Heart left ventricle (tissue), 16 donors: ENCODE measurements around the gene LAMP5. TPM values are rescaled to one million over a fixed set of nuclear protein-coding genes. Genes with fewer than 3 reads are reported as not detected.

ENCODE experiments used
- ATAC-seq, 4 donors: fragments of 200-7000 bp; cut with Tn5 transposase; one replicate each; pipeline ENCODE4 v1.9.1; 2020 to 2022; ENCODE audit warnings: moderate library complexity in 4 of 4, mild to moderate bottlenecking in 3 of 4, moderate number of reproducible peaks in 1 of 4
- DNase-seq, 5 donors: peaks; one replicate each; pipeline ENCODE4 v3.0.0-alpha.2; 2020
- H3K27ac ChIP-seq, 12 donors: fragments of 200-600 bp; sonication (generic) in 4 of 12; one replicate each; pipeline versions ENCODE4 v1.5.0 to v1.8.0; 2016 to 2022; ENCODE audit warnings: mild to moderate bottlenecking in 2 of 12
- H3K27me3 ChIP-seq, 9 donors: fragments of 200-600 bp; sonication (generic) in 2 of 9; one replicate each; pipeline versions ENCODE4 v1.5.1 to v1.8.0; 2016 to 2022; ENCODE audit warnings: mild to moderate bottlenecking in 3 of 9
- H3K36me3 ChIP-seq, 9 donors: fragments of 200-600 bp; sonication (generic) in 2 of 9; one replicate each; pipeline versions ENCODE4 v1.5.0 to v1.8.0; 2018 to 2022; ENCODE audit warnings: mild to moderate bottlenecking in 2 of 9
- H3K4me1 ChIP-seq, 12 donors: fragments of 200-600 bp; sonication (generic) in 4 of 12; one replicate each; pipeline versions ENCODE4 v1.5.0 to v1.8.0; 2016 to 2022; ENCODE audit warnings: mild to moderate bottlenecking in 3 of 12
- H3K4me3 ChIP-seq, 12 donors: fragments of 200-600 bp; sonication (generic) in 4 of 12; one replicate each; pipeline versions ENCODE4 v1.5.0 to v1.8.0; 2017 to 2022; ENCODE audit warnings: mild to moderate bottlenecking in 9 of 12, moderate library complexity in 4 of 12
- H3K9me3 ChIP-seq, 12 donors: fragments of 200-600 bp; sonication (generic) in 4 of 12; one replicate each; pipeline versions ENCODE4 v1.5.0 to v1.8.0; 2016 to 2022; ENCODE audit warnings: mild to moderate bottlenecking in 1 of 12
- POLR2A ChIP-seq, 2 donors: fragments of 450-650 bp; IDR thresholded peaks; one replicate each; pipeline ENCODE4 v1.6.1; 2017; ENCODE audit warnings: antibody characterized with exemption in 2 of 2, mild to moderate bottlenecking in 2 of 2, moderate library complexity in 2 of 2
- WGBS, 4 donors: extraction: QIAGEN DNeasy Blood & Tissue Kit in 2 of 4; methylation state at CpG; one replicate each; pipeline versions ENCODE4 v1.1.5 to v1.1.7; 2013 to 2018; 5-methylcytosine and 5-hydroxymethylcytosine counted together
- intact Hi-C, 10 donors: fragments of 100-400 bp; cut with DNase I; formaldehyde crosslinking; loops; one replicate each; pipeline versions ENCODE4 v1.11.1 to v1.14.2; 2022
- polyA plus RNA-seq, 2 donors: library from polyadenylated mRNA; stranded (reverse); fragments of 200-250 nt; gene quantifications; one replicate each; pipeline ENCODE4 v1.2.3, GENCODE V29; 2013
- total RNA-seq, 9 donors: library from RNA; depleted of rRNA in 2 of 9; stranded (reverse); fragments of >200 nt in 2 of 9; fragmentation: NEBNext Ultra II Directional in 3 of 9; extraction: Animal tissue kit (Norgen Biotek cat#: 25700) in 3 of 9; gene quantifications; one replicate each; pipeline versions ENCODE4 v1.1.0 to v1.2.4, GENCODE V29; 2016 to 2023
- TF ChIP-seq, protein P1 (sequence below), 12 donors: fragments of 200-600 bp; sonication (generic) in 4 of 12; IDR thresholded peaks; one replicate each; pipeline versions ENCODE4 v1.5.0 to v1.8.0; 2018 to 2022; ENCODE audit warnings: antibody characterized with exemption in 12 of 12, mild to moderate bottlenecking in 5 of 12
- donor health status: ischemic (EF 13 %, LVEDD 7.1; RV severe dilation, severe dysfunction).
- donor health status: healthy with polysubstance abuse.
- donor health status: DM: no; HTN: yes; CAD: no.
- donor health status: DM: no; HTN: no; CAD: no.
- donor health status: ischemic (EF 25% LVEDD 6.9; RV normal size, moderate dysfunction).
- donor health status: ischemic (EF 25% LVEDD 5.7; RV mildly dilated, moderate dysfunction).
- donor health status: healthy.
- donor health status: DM: yes; HTN: yes; CAD: no.
- donor health status: ischemic (EF 35%, LVEDD 5.7; RV mildly dilated, moderate dysfunction).
- donor health status: nonischemic (EF 11% LVEDD 7.7; RV severe dilation, severe dysfunction).
- donor health status: DM: yes; HTN: yes; CAD: no.
- donor health status: PGD.
- donor health status: ischemic (EF 29% LVEDD 5.4; RV normal size, mild dysfunction).
- donor health status: nonischemic (EF 23%, LVEDD 6.1; RV moderate dilation, normal function).

The LAMP5 gene
- total and polyA plus RNA-seq, 11 donors: 0.04 to 0.42 (median 0.30) TPM; not detected in 7

DNA sequence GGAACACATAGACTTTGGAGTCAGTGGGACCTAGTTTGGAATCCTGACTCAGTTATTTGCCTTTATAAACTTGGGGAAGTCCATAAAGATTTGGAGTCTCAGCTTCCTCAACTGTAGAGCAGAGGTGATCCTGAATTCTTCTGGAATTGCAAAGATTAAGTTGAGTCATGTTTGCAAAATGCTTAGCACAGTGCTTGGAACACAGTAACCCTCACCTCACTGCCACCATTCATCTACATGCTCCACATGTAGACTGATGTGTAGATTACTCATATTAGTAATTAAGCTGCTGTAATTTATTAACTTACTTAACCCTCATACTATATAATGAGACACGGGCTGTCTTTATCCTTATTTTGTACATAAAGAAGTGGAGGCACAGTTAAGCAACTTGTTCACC is 61.4 kb downstream of the LAMP5 start:
- H3K4me1 ChIP-seq: no peaks in the 10 kb centered on the region
- H3K27ac ChIP-seq: no peak overlapping the region
- TF ChIP-seq, protein P1, sequence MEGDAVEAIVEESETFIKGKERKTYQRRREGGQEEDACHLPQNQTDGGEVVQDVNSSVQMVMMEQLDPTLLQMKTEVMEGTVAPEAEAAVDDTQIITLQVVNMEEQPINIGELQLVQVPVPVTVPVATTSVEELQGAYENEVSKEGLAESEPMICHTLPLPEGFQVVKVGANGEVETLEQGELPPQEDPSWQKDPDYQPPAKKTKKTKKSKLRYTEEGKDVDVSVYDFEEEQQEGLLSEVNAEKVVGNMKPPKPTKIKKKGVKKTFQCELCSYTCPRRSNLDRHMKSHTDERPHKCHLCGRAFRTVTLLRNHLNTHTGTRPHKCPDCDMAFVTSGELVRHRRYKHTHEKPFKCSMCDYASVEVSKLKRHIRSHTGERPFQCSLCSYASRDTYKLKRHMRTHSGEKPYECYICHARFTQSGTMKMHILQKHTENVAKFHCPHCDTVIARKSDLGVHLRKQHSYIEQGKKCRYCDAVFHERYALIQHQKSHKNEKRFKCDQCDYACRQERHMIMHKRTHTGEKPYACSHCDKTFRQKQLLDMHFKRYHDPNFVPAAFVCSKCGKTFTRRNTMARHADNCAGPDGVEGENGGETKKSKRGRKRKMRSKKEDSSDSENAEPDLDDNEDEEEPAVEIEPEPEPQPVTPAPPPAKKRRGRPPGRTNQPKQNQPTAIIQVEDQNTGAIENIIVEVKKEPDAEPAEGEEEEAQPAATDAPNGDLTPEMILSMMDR (IDR thresholded peaks at IDR 0.05): no peak
- no peak for TF ChIP-seq POLR2A (IDR thresholded peaks at IDR 0.05)
- DNase-seq (no peak), ATAC-seq (no peak)
- peaks cover 0 to 37% (median 8%) of the 10 kb centered on the region in 9 donors for H3K27me3 ChIP-seq
- H3K9me3 ChIP-seq: no peaks in the 10 kb centered on the region
- H3K36me3 ChIP-seq: no peaks in the 10 kb centered on the region
- no peak overlapping the region for H3K4me3 ChIP-seq
- intact Hi-C loops: no loop called here
- WGBS, 4 donors: 79 to 100% (median 92%) methylated on average over 1 of the region's 1 CpG

DNA sequence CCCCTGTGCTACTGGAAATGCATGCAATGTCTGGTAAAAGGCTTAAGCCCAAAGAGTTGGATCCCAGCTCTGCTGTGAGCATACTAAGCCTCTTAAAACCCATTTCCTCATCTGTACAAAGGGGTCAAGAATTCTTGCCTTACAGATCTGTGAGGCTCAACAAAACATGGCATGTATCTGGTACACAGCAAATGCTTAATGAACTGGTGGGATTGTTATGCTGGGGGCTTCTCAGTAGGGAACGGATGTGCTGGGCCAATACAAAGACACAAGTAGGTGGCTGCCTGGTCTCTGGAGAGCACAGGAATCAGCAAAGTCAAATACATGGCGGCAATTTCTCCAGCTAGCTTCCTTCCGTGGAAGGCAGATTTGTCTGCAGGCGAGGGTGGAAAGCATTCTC is 62.3 kb downstream of the LAMP5 start:
- intact Hi-C loops: no loop called here
- Histone ChIP-seq H3K27me3 (peaks cover 0 to 37% (median 8%) of the 10 kb centered on the region in 9 donors), H3K4me1 (no peaks in the 10 kb centered on the region), H3K9me3 (no peaks in the 10 kb centered on the region), H3K4me3 (no peak overlapping the region), H3K36me3 (no peaks in the 10 kb centered on the region), H3K27ac (no peak overlapping the region)
- no peak for DNase-seq
- no peak for ATAC-seq
- TF ChIP-seq, protein P1 (IDR thresholded peaks at IDR 0.05): no peak
- TF ChIP-seq POLR2A (IDR thresholded peaks at IDR 0.05): no peak
- WGBS, 4 donors: 72 to 78% (median 77%) methylated on average over 4 of the region's 4 CpGs

DNA sequence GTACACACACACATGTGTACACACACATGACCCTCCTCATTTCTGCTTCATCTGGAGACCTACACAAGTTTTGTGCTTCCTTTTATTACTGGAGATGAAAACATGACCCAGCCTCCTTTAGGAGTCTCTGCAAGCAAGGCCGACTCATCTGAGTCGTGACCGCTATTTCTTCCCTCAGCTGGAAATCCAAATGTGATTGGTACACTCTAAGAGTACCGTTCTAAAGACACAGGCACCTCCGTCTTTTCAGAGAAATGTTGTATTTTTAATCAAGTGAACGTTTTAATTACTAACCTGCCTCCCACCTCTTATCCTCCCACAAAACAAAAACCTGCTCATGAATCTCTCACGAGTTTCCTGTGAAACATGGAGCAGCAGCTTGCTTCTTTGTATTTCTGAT is 63.0 kb downstream of the LAMP5 start:
- no peaks in the 10 kb centered on the region for H3K36me3 ChIP-seq
- H3K4me3 ChIP-seq: no peak overlapping the region
- WGBS, 4 donors: 72 to 81% (median 76%) methylated on average over 7 of the region's 7 CpGs
- H3K27ac ChIP-seq: no peak overlapping the region
- intact Hi-C loops: no loop called here
- no peak for TF ChIP-seq POLR2A (IDR thresholded peaks at IDR 0.05)
- TF ChIP-seq, protein P1 (IDR thresholded peaks at IDR 0.05): no peak
- DNase-seq (no peak), ATAC-seq (no peak)
- peaks cover 0 to 37% (median 8%) of the 10 kb centered on the region in 9 donors for H3K27me3 ChIP-seq
- H3K4me1 ChIP-seq: no peaks in the 10 kb centered on the region
- no peaks in the 10 kb centered on the region for H3K9me3 ChIP-seq

DNA sequence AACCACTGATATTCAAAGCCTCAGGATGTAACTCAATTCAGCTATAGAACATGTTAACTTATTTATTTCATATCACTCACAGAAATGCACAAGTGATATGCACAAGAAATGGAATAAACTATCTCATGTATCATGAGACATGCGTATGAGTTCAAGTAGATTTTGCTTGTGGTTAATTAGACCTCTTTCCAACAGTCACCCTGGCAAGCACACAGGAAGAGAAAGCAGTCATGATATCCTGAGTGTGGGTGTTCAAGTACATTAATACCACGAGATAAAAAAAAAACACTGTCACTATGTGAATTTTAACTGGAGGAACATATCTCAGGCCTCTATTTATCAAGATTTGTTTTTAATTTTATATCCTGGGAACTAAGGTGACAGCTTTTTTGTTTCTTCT is 64.2 kb downstream of the LAMP5 start:
- DNase-seq (no peak), ATAC-seq (no peak)
- intact Hi-C loops: no loop called here
- H3K4me3 ChIP-seq: no peak overlapping the region
- TF ChIP-seq POLR2A (IDR thresholded peaks at IDR 0.05): no peak
- TF ChIP-seq, protein P1 (IDR thresholded peaks at IDR 0.05): no peak
- 44 to 53% (median 46%) methylated on average over 2 of the region's 2 CpGs for WGBS, 4 donors
- no peaks in the 10 kb centered on the region for H3K36me3 ChIP-seq
- no peaks in the 10 kb centered on the region for H3K9me3 ChIP-seq
- peaks cover 0 to 26% (median 6%) of the 10 kb centered on the region in 9 donors for H3K27me3 ChIP-seq
- H3K4me1 ChIP-seq: no peaks in the 10 kb centered on the region
- no peak overlapping the region for H3K27ac ChIP-seq
